A549 (cell line): ENCODE data around the gene PHLDA1. TPM values are rescaled to one million over a fixed set of nuclear protein-coding genes. Genes with fewer than 3 reads are reported as not detected.

ENCODE experiments used
- ATAC-seq, 2 experiments: fragments of 200-7000 bp in 1 of 2; fragments of >200 bp in 1 of 2; cut with Nextera tagmentation in 1 of 2; cut with Tn5 transposase in 1 of 2; 3 replicates each; pipeline versions ENCODE4 v1.8.0 to v1.9.1; 2018 to 2020; ENCODE audit warnings: mild to moderate bottlenecking in 1 of 2, moderate library complexity in 1 of 2
- CTCF ChIA-PET: fragments of 300-600 bp; sonication (Branson Sonifier 250); formaldehyde crosslinking; extraction: SDS; loops from one replicate; lab custom pipeline; 2021; ENCODE audit warnings: antibody characterized with exemption, inconsistent platforms; lab: Yijun Ruan, JAX
- POLR2A ChIA-PET: fragments of 350-600 bp; formaldehyde crosslinking; extraction: SDS; loops from one replicate; lab custom pipeline; 2021; ENCODE audit warnings: antibody characterized with exemption, inconsistent platforms; lab: Yijun Ruan, JAX
- DNase-seq, 2 experiments: peaks; one replicate each; pipeline versions ENCODE4 v3.0.0 to v3.0.0-alpha.2; 2011 to 2016; ENCODE audit warnings: low read depth in 1 of 2, low spot score in 1 of 2
- FAIRE-seq: peaks from 2 replicates; lab custom pipeline; 2011; peaks lifted over from hg19 to GRCh38; lab: Jason Lieb, UNC
- H3K27ac ChIP-seq, 2 experiments: fragments of >200 bp; sonication (Bioruptor Twin); formaldehyde crosslinking; 3 replicates each; pipeline ENCODE4 v1.5.1; 2016 to 2017
- H3K4me1 ChIP-seq: fragments of >200 bp; sonication (Bioruptor Twin); formaldehyde crosslinking; 3 replicates; pipeline ENCODE4 v1.6.1; 2016
- H3K4me2 ChIP-seq: fragments of >200 bp; sonication (Bioruptor Twin); formaldehyde crosslinking; 3 replicates; pipeline ENCODE4 v1.6.1; 2016
- H3K4me3 ChIP-seq: fragments of >200 bp; sonication (Bioruptor Twin); formaldehyde crosslinking; 3 replicates; pipeline ENCODE4 v1.5.1; 2016
- H3K9me3 ChIP-seq: fragments of >200 bp; sonication (Bioruptor Twin); formaldehyde crosslinking; 3 replicates; pipeline ENCODE4 v1.6.1; 2016
- CHD2 ChIP-seq: fragments of 150-350 bp; IDR thresholded peaks from 2 replicates; pipeline ENCODE4 v1.6.1; 2014; ENCODE audit warnings: low read length; ENCODE audit not compliant: partially characterized antibody
- CHD4 ChIP-seq: fragments of 200-600 bp; sonication (generic); IDR thresholded peaks from 2 replicates; pipeline ENCODE4 v1.6.1; 2016; ENCODE audit warnings: antibody characterized with exemption, mild to moderate bottlenecking, borderline replicate concordance
- CTCF ChIP-seq: fragments of >200 bp; sonication (Bioruptor Twin); formaldehyde crosslinking; IDR thresholded peaks from 3 replicates; pipeline ENCODE4 v1.5.1; 2016
- FOSL2 ChIP-seq, 2 experiments: fragments of 450-650 bp in 1 of 2; fragments of >200 bp in 1 of 2; sonication (Bioruptor Twin) in 1 of 2; formaldehyde crosslinking; IDR thresholded peaks; 2 replicates each; pipeline versions ENCODE4 v1.5.0 to v1.6.1; 2016 to 2020; ENCODE audit warnings: mild to moderate bottlenecking in 1 of 2, moderate library complexity in 1 of 2
- GATA3 ChIP-seq: IDR thresholded peaks from 2 replicates; pipeline ENCODE4 v1.6.1; 2012; ENCODE audit warnings: borderline replicate concordance
- HEYL ChIP-seq: fragments of 250-450 bp; sonication (Bioruptor Pico); IDR thresholded peaks from 2 replicates; pipeline ENCODE4 v1.8.0; 2021; ENCODE audit warnings: mild to moderate bottlenecking, moderate library complexity
- HMGXB4 ChIP-seq: fragments of 250-450 bp; sonication (Bioruptor Pico); IDR thresholded peaks from 2 replicates; pipeline ENCODE4 v1.5.0; 2021; ENCODE audit warnings: mild to moderate bottlenecking, moderate library complexity, borderline replicate concordance
- HOXB5 ChIP-seq: fragments of 250-450 bp; sonication (Bioruptor Pico); IDR thresholded peaks from 2 replicates; pipeline ENCODE4 v1.5.0; 2020; ENCODE audit warnings: mild to moderate bottlenecking, moderate library complexity
- JUN ChIP-seq, 2 experiments: fragments of >200 bp; sonication (Bioruptor Twin); formaldehyde crosslinking; IDR thresholded peaks; 2 replicates in 1 of 2; 3 replicates in 1 of 2; pipeline ENCODE4 v1.6.1; 2016 to 2017
- MAX ChIP-seq: IDR thresholded peaks from 2 replicates; pipeline ENCODE4 v1.6.1; 2012
- MAZ ChIP-seq: fragments of 150-350 bp; IDR thresholded peaks from 2 replicates; pipeline ENCODE4 v1.6.1; 2014; ENCODE audit warnings: antibody characterized with exemption, low read depth, low read length, borderline replicate concordance
- PBX3 ChIP-seq: IDR thresholded peaks from 2 replicates; pipeline ENCODE4 v1.6.1; 2012
- PHF8 ChIP-seq: fragments of 200-600 bp; sonication (generic); IDR thresholded peaks from 2 replicates; pipeline ENCODE4 v1.6.1; 2016; ENCODE audit warnings: low read depth, mild to moderate bottlenecking, antibody characterized with exemption, moderate library complexity, borderline replicate concordance
- POLR2AphosphoS2 ChIP-seq: conservative IDR thresholded peaks from 2 replicates; pipeline ENCODE4 v1.6.1; 2012; ENCODE audit warnings: low read length, improper control_type of control experiment, inconsistent platforms
- RAD21 ChIP-seq, 2 experiments: fragments of >200 bp in 1 of 2; sonication (Bioruptor Twin) in 1 of 2; formaldehyde crosslinking in 1 of 2; IDR thresholded peaks in 1 of 2; conservative IDR thresholded peaks in 1 of 2; 2 replicates in 1 of 2; 3 replicates in 1 of 2; pipeline ENCODE4 v1.6.1; 2012 to 2018; ENCODE audit warnings: inconsistent platforms in 1 of 2
- RCOR1 ChIP-seq: fragments of 150-350 bp; IDR thresholded peaks from 2 replicates; pipeline ENCODE4 v1.6.1; 2014; ENCODE audit warnings: antibody characterized with exemption, low read length, low read depth
- SMC3 ChIP-seq: fragments of >200 bp; sonication (Bioruptor Twin); formaldehyde crosslinking; IDR thresholded peaks from 3 replicates; pipeline ENCODE4 v1.6.1; 2018; ENCODE audit warnings: inconsistent platforms
- SREBF2 ChIP-seq: fragments of 450-650 bp; IDR thresholded peaks from 2 replicates; pipeline ENCODE4 v1.6.1; 2014; ENCODE audit warnings: mild to moderate bottlenecking, moderate library complexity
- WGBS: methylation state at CpG from one replicate; pipeline ENCODE4 v1.1.6; 2017; ENCODE audit errors: missing lambda C conversion rate; 5-methylcytosine and 5-hydroxymethylcytosine counted together
- polyA plus RNA-seq, 4 experiments: library from polyadenylated mRNA; depleted of rRNA in 3 of 4; stranded (reverse); fragments of >200 nt; fragmentation: RNase III in 1 of 4; extraction: RNeasy Plus Mini Kit Qiagen cat#74134 plus additional on column Dnase treatment in 1 of 4; gene quantifications; 2 replicates in 3 of 4; 3 replicates in 1 of 4; pipeline ENCODE4 v1.2.3, GENCODE V29; 2011 to 2017

PHLDA1 gene
- polyA plus RNA-seq, 2 of the 4 experiments (the other 2 are of a cell fraction), result 43.1 to 71.6 TPM

GRCh38 chr12:76037130-76038103, 5.8 kb upstream of the PHLDA1 start:
- Histone ChIP-seq H3K4me2 (peak overlapping the region; percentile 37; the same call in 2 of the 3 replicates), H3K9me3 (no peaks in the 10 kb centered on the region), H3K27ac (peak overlapping the region; percentile 36 to 55; a peak in 4 of 6 replicates), H3K4me3 (no peak overlapping the region), H3K4me1 (peaks cover 50% of the 10 kb centered on the region)
- peak; percentile 91 for FAIRE-seq
- ChIA-PET CTCF (interaction anchor here (0.7 to 2.1 kb wide), 22 partner anchors 8 to 554 kb away, joined by 3 to 17 read pairs (median 4); partner anchors contain the start of gene NAP1L1), POLR2A (interaction anchor here (1.1 to 1.8 kb wide), 2 partner anchors 13 to 311 kb away, joined by 3 to 8 read pairs; no protein-coding TSS in a partner anchor)
- 46% methylated on average over 13 of the region's 13 CpGs for WGBS
- peak; percentile 44 to 64; a peak in 5 of 6 replicates for ATAC-seq
- DNase-seq, result peak; percentile 48 to 88
- no peak for TF ChIP-seq CHD4
- no peak for TF ChIP-seq SREBF2
- no peak for TF ChIP-seq MAZ
- peak; percentile 93 to 94 for TF ChIP-seq RAD21 (conservative IDR thresholded peaks at IDR 0.05 in 1 of 2, IDR thresholded peaks at IDR 0.05 in 1 of 2)
- peak; percentile 92 for TF ChIP-seq SMC3
- no peak for TF ChIP-seq GATA3
- no peak for TF ChIP-seq HMGXB4
- 0 out of 5 replicates have a peak, but pooled peaks of 1 of the 2 experiments have one; percentile 21 for TF ChIP-seq JUN (IDR thresholded peaks at IDR 0.05)
- no peak for TF ChIP-seq FOSL2 (IDR thresholded peaks at IDR 0.05)
- no peak for TF ChIP-seq FOSL2 (CRISPR knock-in tag; IDR thresholded peaks at IDR 0.05)
- peak; percentile 90 for TF ChIP-seq CTCF
- TF ChIP-seq PHF8, result no peak
- no peak for TF ChIP-seq HEYL (CRISPR knock-in tag)

- Histone ChIP-seq H3K4me2 (no peak overlapping the region), H3K9me3 (no peaks in the 10 kb centered on the region), H3K4me3 (no peak overlapping the region), H3K4me1 (peaks cover 50% of the 10 kb centered on the region), H3K27ac (peak overlapping the region; percentile 11 to 99; a peak in 3 of 6 replicates)
- ChIA-PET CTCF (interaction anchor here (0.6 to 8.4 kb wide), 4 partner anchors 48 to 549 kb away, joined by 3 to 80 read pairs (median 3); no protein-coding TSS in a partner anchor), POLR2A (no interaction called here)
- WGBS, result 93% methylated on average over 3 of the region's 3 CpGs
- DNase-seq (no peak), FAIRE-seq (no peak), ATAC-seq (no peak)
- TF ChIP-seq CHD4 (no peak), PBX3 (no peak), MAX (no peak; the same call in 1 of the 2 replicates), CHD2 (no peak), MAZ (no peak), RCOR1 (no peak), HMGXB4 (no peak), POLR2AphosphoS2 (no peak), HOXB5 (CRISPR knock-in tag) (no peak)
Measured at GRCh38 chr12:76035045-76035444, 3.5 kb upstream of the PHLDA1 start.
